ENCODE data around the gene TBC1D30. TPM values are rescaled to one million over a fixed set of nuclear protein-coding genes. Genes with fewer than 3 reads are reported as not detected.
"Not testable (repeated sequence)": the region's sequence is repeated elsewhere in the genome, so short reads cannot be mapped to it uniquely, and the experiment has no call there.

The TBC1D30 gene
- total RNA-seq: 10 to 100 TPM in 1 of 4 donors, 1 to 10 TPM in 3; 7.0 to 31.3 (median 9.0) TPM

GRCh38 chr12:64824500-64825142 is at the start of gene TBC1D30:
Gene TBC1D30, plus strand, starts transcription at chr12:64824647. Its CDS starts 233 bp downstream, at chr12:64824880.
- TF ChIP-seq CTCF (IDR thresholded peaks at IDR 0.05): no peak
- TF ChIP-seq POLR2A (IDR thresholded peaks at IDR 0.05): no peak
- H3K27ac ChIP-seq: no peak within 1 kb of the TSS
- no peaks in the 10 kb centered on the region for H3K36me3 ChIP-seq
- peaks cover 13% of the 10 kb centered on the region for H3K27me3 ChIP-seq
- H3K4me1 ChIP-seq: peaks cover 24 to 25% of the 10 kb centered on the region in 2 donors
- H3K4me3 ChIP-seq (replicated peaks in 1 of 3): peak within 1 kb of the TSS in 1 of 3 donors; percentile 26
- DNase-seq: peak; percentile 13 to 27
- WGBS, 2 donors: 0 to 2% methylated on average over 5 to 11 of the region's 69 CpGs
- no peaks in the 10 kb centered on the region for H3K9me3 ChIP-seq
- intact Hi-C loops (cut with DNase I): no loop called here

DNA sequence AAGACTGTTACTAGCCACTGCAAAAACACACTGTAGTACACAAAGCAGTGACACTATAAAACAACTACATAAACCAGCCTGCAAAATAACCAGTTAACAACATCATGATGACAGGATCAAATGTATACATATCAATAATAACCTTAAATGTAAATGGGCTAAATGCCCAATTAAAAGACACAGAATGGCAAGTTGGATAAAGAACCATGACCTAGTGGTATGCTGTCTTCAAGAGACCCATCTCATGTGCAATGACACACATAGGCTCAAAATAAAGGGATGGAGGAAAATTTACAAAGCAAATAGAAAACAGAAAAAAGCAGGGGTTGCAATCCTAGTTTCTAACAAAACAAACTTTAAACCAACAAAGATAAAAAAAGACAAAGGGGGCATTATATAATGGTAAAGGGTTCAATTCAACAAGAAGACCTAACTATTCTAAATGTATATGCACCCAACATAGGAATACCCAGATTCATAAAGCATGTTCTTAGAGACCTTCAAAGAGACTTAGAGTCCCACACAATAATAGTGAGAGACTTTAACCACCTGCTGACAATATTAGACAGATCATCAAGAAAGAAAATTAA is 49.2 kb upstream of the TBC1D30 start:
- H3K4me3 ChIP-seq (replicated peaks in 1 of 3); H3K9me3 ChIP-seq; DNase-seq; H3K36me3 ChIP-seq; intact Hi-C loops (cut with DNase I); H3K4me1 ChIP-seq; H3K27me3 ChIP-seq; H3K27ac ChIP-seq: not testable (repeated sequence)

GRCh38 chr12:64779354-64779974 is 45.0 kb upstream of the TBC1D30 start:
- TF ChIP-seq CTCF (IDR thresholded peaks at IDR 0.05): no peak
- TF ChIP-seq POLR2A (IDR thresholded peaks at IDR 0.05): no peak
- 85 to 88% methylated on average over 10 of the region's 10 CpGs for WGBS, 2 donors
- no peaks in the 10 kb centered on the region for H3K36me3 ChIP-seq
- peak overlapping the region in 1 of 3 donors; percentile 92 for H3K27ac ChIP-seq
- H3K9me3 ChIP-seq: no peaks in the 10 kb centered on the region
- intact Hi-C loops (cut with DNase I): no loop called here
- no peaks in the 10 kb centered on the region for H3K27me3 ChIP-seq
- peaks cover 0 to 9% of the 10 kb centered on the region in 2 donors for H3K4me1 ChIP-seq
- no peak for DNase-seq
- no peak overlapping the region for H3K4me3 ChIP-seq (replicated peaks in 1 of 3)

- peak overlapping the region; percentile 8 to 67 (median 41) for H3K4me3 ChIP-seq (replicated peaks in 1 of 3)
- WGBS, 2 donors: 15 to 17% methylated on average over 11 to 12 of the region's 15 CpGs
- no peak for DNase-seq
- H3K9me3 ChIP-seq: no peaks in the 10 kb centered on the region
- TF ChIP-seq POLR2A (IDR thresholded peaks at IDR 0.05) (no peak), CTCF (IDR thresholded peaks at IDR 0.05) (no peak)
- intact Hi-C loops (cut with DNase I): no loop called here
- no peaks in the 10 kb centered on the region for H3K36me3 ChIP-seq
- H3K27ac ChIP-seq: peak overlapping the region; percentile 60 to 92 (median 79)
- H3K27me3 ChIP-seq: no peaks in the 10 kb centered on the region
- H3K4me1 ChIP-seq: peaks cover 0 to 9% of the 10 kb centered on the region in 2 donors
Measured at GRCh38 chr12:64780132-64780530, 44.3 kb upstream of the TBC1D30 start.

GRCh38 chr12:64780531-64781279 is 43.7 kb upstream of the TBC1D30 start:
- Histone ChIP-seq H3K4me3 (replicated peaks in 1 of 3) (peak overlapping the region; percentile 8 to 67 (median 41)), H3K27me3 (no peaks in the 10 kb centered on the region), H3K36me3 (no peaks in the 10 kb centered on the region), H3K9me3 (no peaks in the 10 kb centered on the region), H3K4me1 (peaks cover 0 to 9% of the 10 kb centered on the region in 2 donors), H3K27ac (peak overlapping the region; percentile 60 to 92 (median 79))
- 2% methylated on average over 25 of the region's 103 CpGs; no CpG with 5 or more reads in 1 of the 2 donors for WGBS, 2 donors
- intact Hi-C loops (cut with DNase I): no loop called here
- TF ChIP-seq CTCF (IDR thresholded peaks at IDR 0.05) (peak in 1 of 6 experiments; percentile 18), POLR2A (IDR thresholded peaks at IDR 0.05) (peak in 1 of 2 donors; percentile 62)
- DNase-seq: peak; percentile 83 to 88
